Measurements from ENCODE around the gene EEFSEC.

The EEFSEC gene

GRCh38 chr3:128285967-128286321 lies 132.7 kb downstream of the EEFSEC start:
- DNase-seq (ENCODE audit: low spot score) = no peak
- no peak for TF ChIP-seq CTCF (IDR thresholded peaks at IDR 0.05; ENCODE audit: extremely low read depth, missing control alignments)

DNA sequence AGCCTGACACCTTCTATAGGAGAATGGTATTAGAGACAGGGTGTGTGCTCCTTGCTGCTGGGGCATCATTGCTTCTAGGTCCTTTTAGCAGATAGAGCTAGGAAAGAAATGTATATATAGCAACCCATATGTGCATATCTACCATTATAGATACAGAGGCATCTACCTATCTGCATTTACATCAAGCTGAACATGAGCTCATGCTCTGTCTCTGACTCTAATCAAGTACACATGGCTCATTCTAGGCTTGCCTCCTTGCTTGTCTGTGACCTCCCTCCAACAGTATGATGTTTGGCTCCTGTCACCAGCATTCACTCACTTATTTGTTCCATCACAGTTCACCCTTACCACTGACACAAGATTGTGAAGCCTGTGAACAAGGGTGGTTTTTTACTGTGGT lies 133.4 kb downstream of the EEFSEC start:
- no peak for TF ChIP-seq CTCF (IDR thresholded peaks at IDR 0.05; ENCODE audit: extremely low read depth, missing control alignments)

GRCh38 chr3:128287216-128287615 lies 133.9 kb downstream of the EEFSEC start:
- TF ChIP-seq CTCF (IDR thresholded peaks at IDR 0.05; ENCODE audit: extremely low read depth, missing control alignments) = no peak
- DNase-seq (ENCODE audit: low spot score) = no peak

More for the DNA sequence above, 133.4 kb downstream of the EEFSEC start:
- no peak for DNase-seq (ENCODE audit: low spot score)

- TF ChIP-seq CTCF (IDR thresholded peaks at IDR 0.05; ENCODE audit: extremely low read depth, missing control alignments) = no peak
- no peak for DNase-seq (ENCODE audit: low spot score)
These were observed 136.3 kb downstream of the EEFSEC start for GRCh38 chr3:128289534-128289933.

- no peak for DNase-seq (ENCODE audit: low spot score)
- TF ChIP-seq CTCF (IDR thresholded peaks at IDR 0.05; ENCODE audit: extremely low read depth, missing control alignments) = no peak
These were observed 137.2 kb downstream of the EEFSEC start for GRCh38 chr3:128290484-128290883.

GRCh38 chr3:128293930-128294329 lies 140.6 kb downstream of the EEFSEC start:
- no peak for TF ChIP-seq CTCF (IDR thresholded peaks at IDR 0.05; ENCODE audit: extremely low read depth, missing control alignments)
- no peak for DNase-seq (ENCODE audit: low spot score)

- DNase-seq (ENCODE audit: low spot score) = no peak
- TF ChIP-seq CTCF (IDR thresholded peaks at IDR 0.05; ENCODE audit: extremely low read depth, missing control alignments) = no peak
These were observed 141.8 kb downstream of the EEFSEC start for GRCh38 chr3:128294999-128295468.

Measured in GM20000 (cell line).